ENCODE data around the gene CMIP. TPM values are rescaled to one million over a fixed set of nuclear protein-coding genes. Genes with fewer than 3 reads are reported as not detected.

Gene CMIP
- total RNA-seq, 1 donor from 2014 or later = 72.7 TPM

- DNase-seq (ENCODE audit: low spot score) = no peak
- intact Hi-C loops (cut with DNase I) = no loop called here
- ATAC-seq = no peak
Measured at GRCh38 chr16:81744385-81744784, 299.8 kb downstream of the CMIP start.

GRCh38 chr16:81744911-81745310, 300.3 kb downstream of the CMIP start:
- intact Hi-C loops (cut with DNase I) = no loop called here
- DNase-seq (ENCODE audit: low spot score) = no peak
- no peak for ATAC-seq

GRCh38 chr16:81745704-81746558, 301.3 kb downstream of the CMIP start:
- intact Hi-C loops (cut with DNase I) = no loop called here
- ATAC-seq (peak; percentile 90), DNase-seq (ENCODE audit: low spot score) (peak; percentile 85)

GRCh38 chr16:81746566-81746965, 302.0 kb downstream of the CMIP start:
- DNase-seq (ENCODE audit: low spot score) (no peak), ATAC-seq (no peak)
- intact Hi-C loops (cut with DNase I) = no loop called here

GRCh38 chr16:81748476-81749198, 304.0 kb downstream of the CMIP start:
- intact Hi-C loops (cut with DNase I) = no loop called here
- ATAC-seq = no peak
- no peak for DNase-seq (ENCODE audit: low spot score)

- peak; percentile 87 for ATAC-seq
- intact Hi-C loops (cut with DNase I) = no loop called here
- peak; percentile 62 for DNase-seq (ENCODE audit: low spot score)
Measured at GRCh38 chr16:81752225-81752875, 307.7 kb downstream of the CMIP start.

GRCh38 chr16:81752876-81753227, 308.2 kb downstream of the CMIP start:
- DNase-seq (ENCODE audit: low spot score) = no peak
- no peak for ATAC-seq
- intact Hi-C loops (cut with DNase I) = no loop called here

GRCh38 chr16:81754858-81755257, 310.2 kb downstream of the CMIP start:
- ATAC-seq = no peak
- intact Hi-C loops (cut with DNase I) = no loop called here
- no peak for DNase-seq (ENCODE audit: low spot score)

- intact Hi-C loops (cut with DNase I) = no loop called here
- DNase-seq (ENCODE audit: low spot score) = no peak
- peak; percentile 61 for ATAC-seq
Measured at GRCh38 chr16:81755915-81756614, 311.5 kb downstream of the CMIP start.

- intact Hi-C loops (cut with DNase I) = no loop called here
- DNase-seq (ENCODE audit: low spot score) = no peak
- no peak for ATAC-seq
Measured at GRCh38 chr16:81756615-81757356, 312.2 kb downstream of the CMIP start.

GRCh38 chr16:81758376-81758775, 313.8 kb downstream of the CMIP start:
- ATAC-seq (no peak), DNase-seq (ENCODE audit: low spot score) (no peak)
- intact Hi-C loops (cut with DNase I) = no loop called here

Small RNA genes lying within 50 kb of the gene (microRNA-seq; reads per million reads assigned to microRNA genes)
- gene MIR6504 (not detected), gene MIR7854 (not detected)

Other genes starting within 250 kb of the CMIP start
- gene BCO1, start 206.1 kb upstream of the CMIP start, total RNA-seq = not detected
- 16.4 TPM for gene GAN, start 129.8 kb upstream of the CMIP start, total RNA-seq